Fibroblast of skin of scalp (primary cell): ENCODE data around the gene DNER.
"Not testable (repeated sequence)": the region's sequence is repeated elsewhere in the genome, so short reads cannot be mapped to it uniquely, and the experiment has no call there.

Experiments used
- DNase-seq: peaks from one replicate; pipeline ENCODE4 v3.0.0-alpha.2; 2013

The DNER gene

DNA sequence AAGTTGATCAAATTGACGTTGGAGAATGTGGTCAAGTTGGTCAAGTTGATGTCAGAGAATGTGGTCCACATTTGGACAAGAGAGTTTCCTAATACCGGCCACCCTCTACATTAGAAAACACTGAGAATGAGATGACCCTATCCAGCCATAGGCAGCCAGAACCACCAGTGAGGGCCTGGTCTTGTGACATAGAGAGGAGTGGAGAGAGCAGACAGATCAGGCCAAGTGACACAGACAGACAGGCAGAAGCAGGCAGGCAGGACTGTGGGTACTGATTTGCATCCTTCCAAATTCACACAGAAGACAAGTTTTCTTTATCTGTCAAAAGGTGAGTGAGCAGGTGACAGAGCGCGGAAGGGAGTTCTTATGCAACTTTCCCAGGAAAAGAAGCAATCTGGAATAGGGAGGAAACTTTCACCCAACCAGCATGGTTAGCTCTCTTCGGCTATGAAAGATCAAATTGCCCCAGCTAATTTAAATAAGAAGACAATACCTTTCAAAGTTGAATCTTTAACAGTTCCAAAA is 334.2 kb downstream of the DNER start:
- no peak for DNase-seq

- no peak for DNase-seq
These were observed 336.0 kb downstream of the DNER start for GRCh38 chr2:229378386-229378785.

DNA sequence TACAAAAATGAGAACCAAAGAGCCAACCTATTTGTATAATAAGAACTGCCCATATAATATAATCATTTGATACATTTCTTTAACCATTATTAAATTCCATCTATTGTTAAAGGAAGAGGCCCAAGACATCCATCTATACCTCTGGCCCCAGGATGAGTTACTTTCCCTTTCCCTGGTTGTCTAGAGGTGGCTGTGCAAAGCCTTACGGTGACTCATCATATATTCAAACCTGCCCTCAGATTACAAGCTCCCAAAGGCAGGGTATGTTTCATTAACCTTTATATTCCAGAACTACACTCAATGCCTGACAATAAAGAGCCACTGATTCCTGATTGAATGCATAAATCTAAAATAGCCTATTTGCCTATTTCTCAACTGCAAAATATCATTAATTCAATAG is 337.5 kb downstream of the DNER start:
- DNase-seq: no peak

- no peak for DNase-seq
These were observed 339.1 kb downstream of the DNER start for GRCh38 chr2:229375251-229375650.

DNA sequence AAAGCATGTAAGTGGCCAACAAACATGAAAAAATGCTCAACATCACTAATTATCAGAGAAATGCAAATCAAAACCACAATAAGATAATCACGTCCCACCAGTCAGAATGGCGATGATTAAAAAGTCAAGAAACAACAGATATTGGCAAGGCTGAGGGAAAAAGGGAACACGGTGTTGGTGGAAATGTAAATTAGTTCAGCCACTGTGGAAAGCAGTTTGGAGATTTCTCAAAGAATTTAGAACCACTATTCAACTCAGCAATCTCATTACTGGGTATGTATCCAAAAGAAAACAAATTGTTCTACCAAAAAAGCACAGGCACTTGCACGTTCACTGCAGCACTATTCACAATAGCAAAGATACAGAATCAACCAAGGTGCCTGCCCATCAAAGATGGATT is 341.0 kb downstream of the DNER start:
- not testable (repeated sequence) for DNase-seq

- no peak for DNase-seq
These were observed 342.1 kb downstream of the DNER start for GRCh38 chr2:229372207-229372606.

DNA sequence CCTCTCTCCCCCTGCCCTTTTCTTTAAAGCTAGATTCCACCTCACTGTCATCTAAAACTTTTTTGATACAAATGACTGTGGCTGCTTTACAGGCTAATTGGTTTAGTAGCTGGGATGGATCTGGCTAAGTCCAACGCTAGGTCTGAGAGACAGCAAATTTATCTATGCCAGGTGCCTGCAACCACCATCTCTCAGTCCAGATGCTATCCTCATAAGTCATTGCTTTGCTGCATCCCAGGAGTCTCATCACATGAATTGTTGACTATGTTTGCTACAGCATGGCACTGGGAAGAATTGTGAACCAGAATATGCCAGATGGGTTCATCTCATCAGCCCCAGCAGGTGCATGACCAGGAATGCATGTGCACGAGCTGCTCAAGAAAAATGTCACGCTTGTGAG is 343.3 kb downstream of the DNER start:
- no peak for DNase-seq

- no peak for DNase-seq
These were observed 343.8 kb downstream of the DNER start for GRCh38 chr2:229370509-229370908.

DNA sequence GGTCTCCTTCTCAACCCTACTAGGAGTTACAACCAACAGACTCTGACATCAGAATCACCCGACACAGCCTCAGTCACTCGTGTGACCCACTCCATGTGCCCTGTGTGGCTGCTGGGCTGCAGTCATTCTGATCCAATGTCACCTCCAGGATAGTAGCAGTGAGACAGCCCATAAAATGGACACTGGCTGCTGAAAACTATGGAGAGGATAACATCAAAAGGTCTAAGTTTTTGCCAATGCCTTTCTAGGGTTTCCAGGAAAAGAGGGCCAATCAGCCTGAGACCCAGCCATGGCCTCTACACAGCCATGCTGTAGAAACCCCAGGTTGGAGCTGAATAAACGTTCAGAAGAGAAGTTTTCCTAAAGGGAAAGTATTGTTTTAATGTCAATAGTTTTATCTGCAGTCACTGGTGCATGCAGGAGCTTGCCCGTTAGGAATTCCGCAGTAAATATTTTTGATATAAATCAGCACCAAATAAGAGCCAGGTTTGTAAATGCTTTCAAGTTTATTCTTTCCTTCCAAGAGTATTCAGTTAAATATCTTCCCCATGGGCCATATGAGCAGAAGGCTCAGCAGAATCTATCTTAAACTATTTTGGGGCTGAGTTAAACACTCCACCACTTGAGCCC is 351.1 kb downstream of the DNER start:
- DNase-seq: no peak

- no peak for DNase-seq
These were observed 363.5 kb downstream of the DNER start for GRCh38 chr2:229350883-229351282.

DNA sequence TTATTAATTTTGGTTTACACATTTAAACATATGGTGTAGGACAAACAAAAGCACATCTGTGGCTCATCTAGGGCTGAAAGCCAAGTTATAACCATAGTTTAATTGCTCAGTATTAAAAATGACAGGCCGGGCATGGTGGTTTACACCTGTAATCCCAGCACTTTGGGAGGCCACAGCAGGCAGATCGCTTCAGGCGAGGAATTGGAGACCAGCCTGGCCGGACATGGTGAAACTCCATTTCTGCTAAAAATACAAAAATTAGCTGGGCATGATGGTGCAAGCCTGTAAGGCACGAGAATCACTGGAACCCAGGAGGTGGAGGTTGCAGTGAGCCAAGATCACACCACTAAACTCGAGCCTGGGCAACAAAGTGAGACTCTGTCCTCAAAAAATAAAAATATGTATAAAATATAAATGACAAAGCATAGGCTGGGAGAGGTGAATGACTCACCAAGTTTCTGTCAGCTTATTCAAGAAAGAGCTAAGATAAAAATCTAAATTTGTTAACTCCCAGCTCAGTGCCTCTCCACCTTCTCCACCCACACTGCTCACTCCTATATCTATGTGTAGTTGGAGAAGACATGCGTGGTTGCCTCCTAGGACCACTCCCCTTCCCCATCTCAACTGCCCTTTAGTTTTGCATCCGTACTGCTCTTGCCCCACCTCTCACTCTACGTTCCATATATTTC is 364.1 kb downstream of the DNER start:
- no peak for DNase-seq

DNA sequence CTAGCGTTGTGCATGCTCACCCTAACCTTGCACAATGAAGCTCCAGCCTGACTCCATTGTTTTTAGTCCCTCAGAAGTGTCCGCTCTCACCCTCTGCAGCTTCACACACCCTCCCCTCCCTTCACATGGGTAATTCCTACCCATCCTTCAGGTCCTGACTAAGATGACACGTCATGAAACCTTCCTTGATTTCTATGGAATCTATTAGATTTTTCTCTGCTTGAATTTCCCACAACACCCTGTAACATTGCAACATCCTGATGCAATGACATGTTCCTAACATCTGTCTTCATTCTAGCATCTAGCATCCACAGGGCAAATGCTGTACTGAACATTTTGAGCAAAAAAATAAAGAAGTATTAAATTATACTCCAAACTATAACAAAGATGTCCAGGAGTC is 366.2 kb downstream of the DNER start:
- DNase-seq: no peak

GRCh38 chr2:229346816-229347540 is 367.4 kb downstream of the DNER start:
- no peak for DNase-seq

- DNase-seq: no peak
These were observed 369.4 kb downstream of the DNER start for GRCh38 chr2:229344955-229345354.

DNA sequence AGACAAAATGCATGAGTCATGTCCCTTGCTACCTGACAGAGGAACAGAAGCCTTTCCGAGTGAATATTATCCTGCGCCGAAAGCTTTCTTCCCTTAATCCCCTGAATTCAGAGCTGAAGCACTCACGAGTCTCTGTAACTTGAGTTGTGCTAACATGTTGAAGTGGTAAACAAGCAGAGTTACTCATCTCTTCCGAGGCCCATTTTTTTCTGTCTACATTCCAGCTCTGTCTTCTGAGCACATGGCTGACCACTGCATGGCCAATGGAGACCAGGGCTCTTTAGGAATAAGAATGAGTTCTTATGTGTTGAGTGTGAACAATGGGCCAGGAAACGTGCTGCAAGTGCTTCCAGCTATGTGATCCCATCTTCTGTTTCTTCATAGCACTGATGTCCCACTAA is 370.2 kb downstream of the DNER start:
- DNase-seq: no peak

GRCh38 chr2:229343661-229344060 is 370.7 kb downstream of the DNER start:
- DNase-seq: no peak

GRCh38 chr2:229342376-229342775 is 372.0 kb downstream of the DNER start:
- no peak for DNase-seq

GRCh38 chr2:229340086-229340760 is 374.1 kb downstream of the DNER start:
- peak; percentile 6 for DNase-seq

- peak; percentile 36 for DNase-seq
These were observed 374.7 kb downstream of the DNER start for GRCh38 chr2:229339618-229340017.

DNA sequence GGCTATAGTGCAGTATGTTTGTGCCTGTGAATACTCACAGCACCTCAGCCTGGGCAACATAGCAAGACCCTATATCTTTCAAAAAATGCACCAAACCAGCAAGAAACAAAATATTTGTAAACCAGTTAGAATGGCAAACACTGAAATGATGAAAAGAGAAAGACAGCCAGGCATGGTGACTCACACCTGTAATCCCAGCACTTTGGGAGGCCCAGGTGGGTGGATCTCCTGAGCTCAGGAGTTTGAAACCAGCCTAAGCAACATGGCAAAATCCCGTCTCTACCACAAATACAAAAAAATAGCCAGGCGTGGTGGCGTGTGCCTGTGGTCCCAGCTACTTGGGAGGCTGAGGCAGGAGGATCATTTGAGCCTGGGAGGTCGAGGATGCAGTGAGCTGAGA is 375.2 kb downstream of the DNER start:
- not testable (repeated sequence) for DNase-seq

GRCh38 chr2:229335877-229336346 is 378.4 kb downstream of the DNER start:
- DNase-seq: no peak

GRCh38 chr2:229335330-229335729 is 379.0 kb downstream of the DNER start:
- DNase-seq: no peak

DNA sequence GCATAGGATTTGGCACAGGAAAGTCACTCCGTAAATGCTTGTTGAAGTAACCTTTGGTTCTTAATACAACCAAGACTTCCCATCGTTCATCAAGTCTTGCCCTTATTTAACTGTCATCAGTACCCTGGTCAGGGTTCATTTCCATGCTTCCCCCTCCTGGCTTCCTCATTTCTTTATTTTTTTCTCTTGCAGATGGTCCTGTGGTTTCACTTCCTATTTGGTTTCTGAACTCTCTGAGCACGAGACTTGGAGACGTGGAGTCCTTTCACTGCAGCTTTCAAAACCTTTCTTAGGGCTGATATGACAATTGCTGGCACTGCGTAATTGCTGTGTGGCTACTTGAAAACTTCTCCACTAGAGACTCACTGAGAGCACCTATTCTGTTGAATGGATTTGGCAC is 383.4 kb downstream of the DNER start:
- DNase-seq: no peak
